GM12878 (cell line): ENCODE data around the gene GPR31. TPM values are rescaled to one million over a fixed set of nuclear protein-coding genes. Genes with fewer than 3 reads are reported as not detected.

ENCODE experiments used
- ATAC-seq: fragments of 200-7000 bp; cut with Tn5 transposase; 3 replicates; pipeline ENCODE4 v1.9.1; 2020; ENCODE audit warnings: mild to moderate bottlenecking, moderate library complexity
- BruUV-seq: library from RNA; stranded (reverse); fragments of 400-500 nt; replicated peaks from 2 replicates; lab custom pipeline; 2021; lab: Mats Ljungman, UMichigan
- CTCF ChIA-PET: fragments of 300-600 bp; sonication (Branson Sonifier 250); formaldehyde crosslinking; extraction: SDS; loops from one replicate; lab custom pipeline; 2021; ENCODE audit warnings: inconsistent platforms; lab: Yijun Ruan, JAX
- POLR2A ChIA-PET: fragments of 350-600 bp; formaldehyde crosslinking; extraction: SDS; loops from one replicate; lab custom pipeline; 2021; ENCODE audit warnings: inconsistent platforms; lab: Charles Lee
- RAD21 ChIA-PET: fragments of 300-600 bp; sonication (Branson Sonifier 250); formaldehyde crosslinking; loops from one replicate; lab custom pipeline; 2023; ENCODE audit warnings: antibody characterized with exemption; ENCODE audit not compliant: unreplicated experiment; lab: Charles Lee
- SMC1A ChIA-PET: fragments of 300-600 bp; sonication (Branson Sonifier 250); formaldehyde crosslinking; loops from one replicate; lab custom pipeline; 2023; ENCODE audit not compliant: unreplicated experiment, uncharacterized antibody; lab: Charles Lee
- DNase-seq: peaks from one replicate; pipeline ENCODE4 v3.0.0-alpha.2; 2011; ENCODE audit warnings: low read depth, low spot score
- FAIRE-seq: peaks from 3 replicates; lab custom pipeline; 2011; peaks lifted over from hg19 to GRCh38; lab: Jason Lieb, UNC
- H2AFZ ChIP-seq: 2 replicates; pipeline ENCODE4 v1.6.0; 2011; ENCODE audit warnings: low read depth, low read length, control low read depth; ENCODE audit not compliant: control insufficient read depth
- H3K27ac ChIP-seq: 2 replicates; pipeline ENCODE4 v1.5.1; 2011; ENCODE audit warnings: control low read depth; ENCODE audit not compliant: control insufficient read depth, insufficient read depth
- H3K27me3 ChIP-seq, 2 experiments: replicated peaks in 1 of 2; 2 replicates each; pipeline versions ENCODE4 v1.6.0 to v1.6.1; 2011; ENCODE audit warnings: low read length in 1 of 2; ENCODE audit not compliant: control insufficient read depth in 2 of 2, insufficient read depth in 2 of 2
- H3K36me3 ChIP-seq, 2 experiments: 2 replicates each; pipeline ENCODE4 v1.5.1; 2011; ENCODE audit warnings: low read length in 1 of 2; ENCODE audit not compliant: control insufficient read depth in 2 of 2, insufficient read depth in 2 of 2
- H3K4me1 ChIP-seq: 2 replicates; pipeline ENCODE4 v1.6.1; 2011; ENCODE audit warnings: mild to moderate bottlenecking, low read length, moderate library complexity, mixed read lengths; ENCODE audit not compliant: control insufficient read depth, insufficient read depth
- H3K4me2 ChIP-seq: 2 replicates; pipeline ENCODE4 v1.6.0; 2011; ENCODE audit warnings: control low read depth; ENCODE audit not compliant: control insufficient read depth, insufficient read depth
- H3K4me3 ChIP-seq: fragments of 200-600 bp; sonication (generic); 2 replicates; pipeline ENCODE4 v1.5.1; 2016
- H3K79me2 ChIP-seq: 2 replicates; pipeline ENCODE4 v1.6.0; 2011; ENCODE audit warnings: low read length; ENCODE audit not compliant: control insufficient read depth, insufficient read depth
- H3K9ac ChIP-seq: 2 replicates; pipeline ENCODE4 v1.8.0; 2011; ENCODE audit warnings: low read length, control low read depth, mixed read lengths; ENCODE audit not compliant: control insufficient read depth, insufficient read depth
- H3K9me3 ChIP-seq: replicated peaks from 3 replicates; pipeline ENCODE4 v1.5.1; 2011; ENCODE audit warnings: mild to moderate bottlenecking, low read length; ENCODE audit not compliant: control insufficient read depth, insufficient read depth
- H4K20me1 ChIP-seq: 2 replicates; pipeline ENCODE4 v1.6.0; 2011; ENCODE audit not compliant: control insufficient read depth, insufficient read depth
- BCL11A ChIP-seq: IDR thresholded peaks from 2 replicates; pipeline ENCODE4 v1.6.1; 2011; ENCODE audit warnings: low read depth, low read length
- CBFB ChIP-seq: IDR thresholded peaks from 2 replicates; pipeline ENCODE4 v1.6.1; 2016; ENCODE audit warnings: antibody characterized with exemption, low read depth
- CREB1 ChIP-seq: IDR thresholded peaks from 2 replicates; pipeline ENCODE4 v1.6.1; 2012; ENCODE audit warnings: low read depth, mild to moderate bottlenecking, inconsistent platforms
- CUX1 ChIP-seq: IDR thresholded peaks from 2 replicates; pipeline ENCODE4 v1.6.1; 2012; ENCODE audit warnings: improper control_type of control experiment, low read depth, low read length; ENCODE audit not compliant: insufficient replicate concordance
- EGR1 ChIP-seq, 2 experiments: IDR thresholded peaks; 1 replicate in 1 of 2; 2 replicates in 1 of 2; pipeline ENCODE4 v1.6.1; 2011 to 2012; ENCODE audit warnings: low read depth in 2 of 2, low read length in 2 of 2, borderline replicate concordance in 1 of 2, mild to moderate bottlenecking in 1 of 2, moderate library complexity in 1 of 2
- ESRRA ChIP-seq: IDR thresholded peaks from 2 replicates; pipeline ENCODE4 v1.6.1; 2012; ENCODE audit warnings: mild to moderate bottlenecking, low read length, improper control_type of control experiment
- GATAD2B ChIP-seq: fragments of 450-650 bp; conservative IDR thresholded peaks from 2 replicates; pipeline ENCODE4 v1.6.1; 2017; ENCODE audit warnings: low read depth, mild to moderate bottlenecking, moderate library complexity
- JUNB ChIP-seq: IDR thresholded peaks from 2 replicates; pipeline ENCODE4 v1.6.1; 2016; ENCODE audit warnings: antibody characterized with exemption, mild to moderate bottlenecking
- MTA2 ChIP-seq: fragments of 450-650 bp; IDR thresholded peaks from 2 replicates; pipeline ENCODE4 v1.6.1; 2016; ENCODE audit warnings: low read depth, mild to moderate bottlenecking, moderate library complexity
- MYC ChIP-seq: IDR thresholded peaks from 2 replicates; pipeline ENCODE4 v1.6.1; 2011; ENCODE audit warnings: mild to moderate bottlenecking, low read length, moderate library complexity, inconsistent platforms; ENCODE audit not compliant: insufficient read depth, insufficient replicate concordance, insufficient read length, severe bottlenecking
- NFYB ChIP-seq: IDR thresholded peaks from 2 replicates; pipeline ENCODE4 v1.6.1; 2011; ENCODE audit warnings: low read depth, mild to moderate bottlenecking, low read length, improper control_type of control experiment, moderate library complexity; ENCODE audit not compliant: insufficient read depth
- NRF1 ChIP-seq: conservative IDR thresholded peaks from 2 replicates; pipeline ENCODE4 v1.6.1; 2011; ENCODE audit warnings: mild to moderate bottlenecking, low read depth, low read length, improper control_type of control experiment
- RUNX3 ChIP-seq: IDR thresholded peaks from 2 replicates; pipeline ENCODE4 v1.6.1; 2012; ENCODE audit warnings: low read length, inconsistent platforms
- SMARCA5 ChIP-seq: fragments of 450-650 bp; IDR thresholded peaks from 2 replicates; pipeline ENCODE4 v1.6.1; 2017; ENCODE audit warnings: mild to moderate bottlenecking
- SUPT20H ChIP-seq: IDR thresholded peaks from 2 replicates; pipeline ENCODE4 v1.6.1; 2011; ENCODE audit warnings: low read depth, mild to moderate bottlenecking, low read length, moderate library complexity, borderline replicate concordance; ENCODE audit not compliant: control insufficient read depth
- TARDBP ChIP-seq: IDR thresholded peaks from 2 replicates; pipeline ENCODE4 v1.6.1; 2016; ENCODE audit warnings: borderline replicate concordance
- TBL1XR1 ChIP-seq: IDR thresholded peaks from 2 replicates; pipeline ENCODE4 v1.6.1; 2012; ENCODE audit warnings: low read depth, low read length, improper control_type of control experiment
- YBX1 ChIP-seq: fragments of 450-650 bp; IDR thresholded peaks from 2 replicates; pipeline ENCODE4 v1.6.1; 2016; ENCODE audit warnings: antibody characterized with exemption
- ZNF274 ChIP-seq: IDR thresholded peaks from one replicate; pipeline ENCODE4 v1.8.0; 2011; ENCODE audit not compliant: insufficient read length, insufficient read depth
- ZZZ3 ChIP-seq: IDR thresholded peaks from 2 replicates; pipeline ENCODE4 v1.6.1; 2011; ENCODE audit warnings: low read depth; ENCODE audit not compliant: control insufficient read depth, insufficient read length
- WGBS: methylation state at CpG from one replicate; pipeline ENCODE4 v1.1.6; 2016; ENCODE audit warnings: low lambda C conversion rate; ENCODE audit not compliant: insufficient replicate concordance, insufficient coverage; ENCODE audit errors: missing lambda C conversion rate; 5-methylcytosine and 5-hydroxymethylcytosine counted together
- in situ Hi-C: fragments of 300-500 bp; cut with MboI; formaldehyde crosslinking; loops from 9 replicates; pipeline ENCODE4 v1.14.3; 2018; ENCODE audit warnings: mixed read lengths
- intact Hi-C: fragments of 100-400 bp; cut with micrococcal nuclease; formaldehyde crosslinking; loops from one replicate; pipeline ENCODE4 v1.14.2; 2022; ENCODE audit not compliant: unreplicated experiment
- polyA plus RNA-seq, 11 experiments: library from polyadenylated mRNA; depleted of rRNA in 4 of 11; unstranded in 6 of 11; stranded (reverse) in 5 of 11; fragments of >200 nt; fragmentation: Nextera tagmentation in 4 of 11; fragmentation: Illumina TruSeq in 1 of 11; extraction: Ambion mirVana in 4 of 11; extraction: Trizol in 1 of 11; gene quantifications; 1 replicate in 1 of 11; 2 replicates in 10 of 11; pipeline versions ENCODE4 v1.2.1 to v1.2.3, GENCODE V29; 2011 to 2016; ENCODE audit warnings: inconsistent platforms in 2 of 11, missing spikeins in 2 of 11, low read depth in 1 of 11
- total RNA-seq, 4 experiments: library from RNA; depleted of rRNA in 3 of 4; stranded (reverse); fragments of >200 nt in 3 of 4; fragmentation: Illumina TruSeq in 1 of 4; extraction: Trizol in 1 of 4; gene quantifications; 2 replicates each; pipeline versions ENCODE4 v1.2.1 to v1.2.3, GENCODE V29; 2013 to 2021

Gene GPR31
- total and polyA plus RNA-seq, 10 of the 15 experiments (the other 5 are each of a cell fraction or from before 2014, with no cell fraction given), result not detected

GRCh38 chr6:167107787-167108186 is 50.0 kb downstream of the GPR31 start:
- WGBS, result 42% methylated on average over 7 of the region's 7 CpGs
- Histone ChIP-seq H3K27me3 (no peaks in the 10 kb centered on the region), H3K4me1 (peaks cover 33% of the 10 kb centered on the region), H3K4me2 (no peak overlapping the region), H3K9ac (no peak overlapping the region), H4K20me1 (no peaks in the 10 kb centered on the region)
- in situ Hi-C loops, result no loop called here
- ChIA-PET CTCF (interaction anchor here (0.7 kb wide), 1 partner anchor 39 kb away, joined by 3 read pairs; no protein-coding TSS in a partner anchor), POLR2A (interaction anchor here (0.7 to 1.8 kb wide), 4 partner anchors 12 to 16 kb away, joined by 3 to 9 read pairs (median 4); partner anchors contain the start of gene CCR6)
- no peak for DNase-seq
- TF ChIP-seq EGR1 (IDR thresholded peaks at IDR 0.05; ENCODE audit: borderline replicate concordance in 1 of 2, low read depth in 2 of 2, low read length in 2 of 2), result no peak
- TF ChIP-seq CUX1, result no peak
- TF ChIP-seq BCL11A, result 0 out of 2 replicates have a peak, but pooled peaks have one; percentile 33
- no peak for TF ChIP-seq NRF1
- no peak for TF ChIP-seq TBL1XR1
- TF ChIP-seq CBFB, result peak; percentile 20; the same call in 1 of the 2 replicates
- no peak for TF ChIP-seq SUPT20H
- no peak for TF ChIP-seq MYC
- no peak for TF ChIP-seq ZZZ3
- TF ChIP-seq GATAD2B, result no peak
- TF ChIP-seq MTA2, result no peak; the same call in 1 of the 2 replicates
- no peak for TF ChIP-seq YBX1
- TF ChIP-seq ESRRA, result no peak
- TF ChIP-seq ZNF274, result no peak
- TF ChIP-seq NFYB, result no peak
- peak; percentile 40; the same call in 1 of the 2 replicates for TF ChIP-seq CREB1
- TF ChIP-seq JUNB, result peak; percentile 30; the same call in 1 of the 2 replicates
- no peak for TF ChIP-seq TARDBP
- TF ChIP-seq RUNX3, result peak; percentile 84
- TF ChIP-seq SMARCA5, result no peak
- TF ChIP-seq, all 136 proteins: peak for 5
- SMC1A ChIA-PET, result interaction anchor here (0.6 to 5.0 kb wide), 3 partner anchors 13 to 21 kb away, joined by 3 to 39 read pairs (median 3); no protein-coding TSS in a partner anchor
- no peak overlapping the region for H3K4me3 ChIP-seq
- H3K79me2 ChIP-seq, result no peaks in the 10 kb centered on the region
- H3K27ac ChIP-seq, result no peak overlapping the region
- BruUV-seq, result no TSS peak
- ATAC-seq (peak; percentile 8; the same call in 1 of the 3 replicates), FAIRE-seq (no peak)
- H3K9me3 ChIP-seq, result no peaks in the 10 kb centered on the region; the same call in 2 of the 3 replicates
- no peak overlapping the region for H2AFZ ChIP-seq
- RAD21 ChIA-PET, result interaction anchor here (1.7 kb wide), 1 partner anchor 13 kb away, joined by 11 read pairs; no protein-coding TSS in a partner anchor
- H3K36me3 ChIP-seq, result no peaks in the 10 kb centered on the region
- intact Hi-C loops, result no loop called here
